ENCODE data around the gene CTCFL.

Gene CTCFL

DNA sequence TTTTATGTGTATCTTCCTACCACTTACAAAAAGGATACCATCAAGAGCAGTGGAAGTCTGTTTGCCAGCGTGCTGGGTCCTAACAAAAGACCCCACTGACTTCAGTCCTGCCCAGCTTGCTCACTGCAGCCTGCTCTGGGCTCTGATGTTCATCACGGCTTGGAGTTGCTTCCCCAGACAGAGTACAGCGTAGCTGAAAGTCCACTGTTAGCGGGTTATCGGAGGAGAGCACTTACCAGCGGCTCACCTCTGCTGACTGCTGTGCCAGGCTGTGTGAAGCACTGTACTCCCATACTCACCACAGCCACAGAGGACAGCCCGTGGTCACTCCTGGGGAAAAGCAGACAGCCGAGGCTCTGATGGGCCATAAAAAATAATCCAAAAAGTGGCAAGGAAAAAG is 40.2 kb downstream of the CTCFL start:
- H3K27me3 ChIP-seq (ENCODE audit: control insufficient read depth in 5 of 5, insufficient read depth in 4 of 5, low read length in 5 of 5) = peaks cover 7 to 23% (median 11%) of the 10 kb centered on the region in 5 donors
- peaks cover 0 to 3% (median 0%) of the 10 kb centered on the region in 5 donors for H3K4me1 ChIP-seq (ENCODE audit: control insufficient read depth in 5 of 5, insufficient read depth in 5 of 5, low read length in 5 of 5)
- H3K9ac ChIP-seq (ENCODE audit: low read length in 5 of 5) = no peak overlapping the region
- no peak overlapping the region for H3K27ac ChIP-seq (ENCODE audit: low read depth, low read length)
- no peak overlapping the region for H3K4me3 ChIP-seq (ENCODE audit: low read depth in 1 of 5, low read length in 5 of 5)
- no peaks in the 10 kb centered on the region for H3K36me3 ChIP-seq (ENCODE audit: control insufficient read depth in 5 of 5, insufficient read depth in 5 of 5, low read length in 5 of 5)
- H3K9me3 ChIP-seq (ENCODE audit: control insufficient read depth in 5 of 5, low read length in 5 of 5) = no peaks in the 10 kb centered on the region

DNA sequence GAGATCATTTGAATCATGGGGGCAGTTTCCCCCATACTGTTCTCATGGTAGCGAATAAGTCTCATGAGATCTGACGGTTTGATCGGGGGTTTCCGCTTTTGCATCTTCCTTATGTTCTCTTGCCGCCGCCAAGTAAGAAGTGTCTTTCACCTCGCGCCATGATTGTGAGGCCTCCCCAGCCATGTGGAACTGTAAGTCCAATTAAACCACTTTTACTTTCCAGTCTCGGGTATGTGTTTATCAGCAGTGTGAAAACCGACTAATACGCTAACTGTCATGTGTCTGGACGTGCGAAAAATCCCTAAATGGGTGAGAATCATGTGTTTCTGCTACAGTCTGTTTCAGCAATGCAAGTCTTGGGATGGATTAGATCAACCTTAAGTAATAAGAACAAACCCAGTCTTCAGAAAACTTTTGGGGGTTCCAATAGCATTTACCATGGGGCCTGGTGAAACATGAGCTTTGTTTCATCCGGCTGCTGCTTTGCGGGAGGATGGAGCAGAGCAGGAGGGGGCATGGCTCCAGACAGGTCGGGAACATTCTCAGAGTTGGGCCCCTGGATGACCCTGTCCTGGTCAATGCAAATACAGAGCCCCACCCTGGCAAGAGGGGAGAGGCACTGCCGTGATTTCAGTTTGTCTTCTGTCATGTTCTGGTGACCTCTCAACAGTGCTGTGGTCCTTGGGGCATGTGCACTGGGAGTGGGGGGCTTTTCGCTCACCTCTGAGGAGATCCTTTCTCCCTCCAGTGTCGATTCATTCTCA is 41.5 kb downstream of the CTCFL start:
- Histone ChIP-seq H3K4me3 (ENCODE audit: low read depth in 1 of 5, low read length in 5 of 5) (no peak overlapping the region), H3K9ac (ENCODE audit: low read length in 5 of 5) (no peak overlapping the region), H3K36me3 (ENCODE audit: control insufficient read depth in 5 of 5, insufficient read depth in 5 of 5, low read length in 5 of 5) (no peaks in the 10 kb centered on the region), H3K27me3 (ENCODE audit: control insufficient read depth in 5 of 5, insufficient read depth in 4 of 5, low read length in 5 of 5) (peaks cover 9 to 28% (median 15%) of the 10 kb centered on the region in 5 donors), H3K4me1 (ENCODE audit: control insufficient read depth in 5 of 5, insufficient read depth in 5 of 5, low read length in 5 of 5) (peaks cover 0 to 3% (median 0%) of the 10 kb centered on the region in 5 donors), H3K9me3 (ENCODE audit: control insufficient read depth in 5 of 5, low read length in 5 of 5) (no peaks in the 10 kb centered on the region), H3K27ac (ENCODE audit: low read depth, low read length) (no peak overlapping the region)

GRCh38 chr20:57482796-57483195 is 42.1 kb downstream of the CTCFL start:
- Histone ChIP-seq H3K9ac (ENCODE audit: low read length in 5 of 5) (no peak overlapping the region), H3K4me3 (ENCODE audit: low read depth in 1 of 5, low read length in 5 of 5) (no peak overlapping the region), H3K9me3 (ENCODE audit: control insufficient read depth in 5 of 5, low read length in 5 of 5) (no peaks in the 10 kb centered on the region), H3K36me3 (ENCODE audit: control insufficient read depth in 5 of 5, insufficient read depth in 5 of 5, low read length in 5 of 5) (no peaks in the 10 kb centered on the region), H3K4me1 (ENCODE audit: control insufficient read depth in 5 of 5, insufficient read depth in 5 of 5, low read length in 5 of 5) (peaks cover 0 to 3% (median 0%) of the 10 kb centered on the region in 5 donors), H3K27ac (ENCODE audit: low read depth, low read length) (no peak overlapping the region), H3K27me3 (ENCODE audit: control insufficient read depth in 5 of 5, insufficient read depth in 4 of 5, low read length in 5 of 5) (peaks cover 12 to 29% (median 15%) of the 10 kb centered on the region in 5 donors)

- Histone ChIP-seq H3K36me3 (ENCODE audit: control insufficient read depth in 5 of 5, insufficient read depth in 5 of 5, low read length in 5 of 5) (no peaks in the 10 kb centered on the region), H3K4me3 (ENCODE audit: low read depth in 1 of 5, low read length in 5 of 5) (no peak overlapping the region), H3K4me1 (ENCODE audit: control insufficient read depth in 5 of 5, insufficient read depth in 5 of 5, low read length in 5 of 5) (peaks cover 0 to 3% (median 0%) of the 10 kb centered on the region in 5 donors), H3K27ac (ENCODE audit: low read depth, low read length) (no peak overlapping the region), H3K9ac (ENCODE audit: low read length in 5 of 5) (no peak overlapping the region), H3K27me3 (ENCODE audit: control insufficient read depth in 5 of 5, insufficient read depth in 4 of 5, low read length in 5 of 5) (peaks cover 12 to 33% (median 15%) of the 10 kb centered on the region in 5 donors), H3K9me3 (ENCODE audit: control insufficient read depth in 5 of 5, low read length in 5 of 5) (no peaks in the 10 kb centered on the region)
These were observed 42.8 kb downstream of the CTCFL start for GRCh38 chr20:57482148-57482547.

DNA sequence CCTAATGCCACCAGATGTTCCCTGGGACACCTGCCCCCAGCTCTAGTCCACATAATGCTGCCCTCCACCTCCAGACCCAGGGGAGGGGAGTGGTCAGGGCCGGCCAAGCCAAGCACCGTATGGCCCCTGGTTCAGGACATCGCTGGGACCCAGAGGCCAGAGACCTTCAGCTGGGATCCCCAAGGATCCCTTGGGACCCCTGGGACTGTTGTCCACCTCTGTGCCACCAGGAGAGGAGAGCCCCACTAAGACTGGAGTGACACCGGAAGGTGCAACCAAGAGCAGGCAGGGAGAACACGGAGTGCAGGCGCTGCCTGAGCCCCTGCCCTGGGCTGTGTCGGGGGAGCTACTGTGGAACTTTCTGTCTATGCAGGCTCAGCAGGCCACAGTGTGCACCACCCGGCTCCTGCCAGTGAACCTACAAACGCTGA is 43.6 kb downstream of the CTCFL start:
- Histone ChIP-seq H3K4me1 (ENCODE audit: control insufficient read depth in 5 of 5, insufficient read depth in 5 of 5, low read length in 5 of 5) (peaks cover 1 to 7% (median 4%) of the 10 kb centered on the region in 5 donors), H3K36me3 (ENCODE audit: control insufficient read depth in 5 of 5, insufficient read depth in 5 of 5, low read length in 5 of 5) (no peaks in the 10 kb centered on the region), H3K9me3 (ENCODE audit: control insufficient read depth in 5 of 5, low read length in 5 of 5) (no peaks in the 10 kb centered on the region), H3K27me3 (ENCODE audit: control insufficient read depth in 5 of 5, insufficient read depth in 4 of 5, low read length in 5 of 5) (peaks cover 12 to 39% (median 15%) of the 10 kb centered on the region in 5 donors), H3K27ac (ENCODE audit: low read depth, low read length) (no peak overlapping the region), H3K4me3 (ENCODE audit: low read depth in 1 of 5, low read length in 5 of 5) (no peak overlapping the region), H3K9ac (ENCODE audit: low read length in 5 of 5) (no peak overlapping the region)

DNA sequence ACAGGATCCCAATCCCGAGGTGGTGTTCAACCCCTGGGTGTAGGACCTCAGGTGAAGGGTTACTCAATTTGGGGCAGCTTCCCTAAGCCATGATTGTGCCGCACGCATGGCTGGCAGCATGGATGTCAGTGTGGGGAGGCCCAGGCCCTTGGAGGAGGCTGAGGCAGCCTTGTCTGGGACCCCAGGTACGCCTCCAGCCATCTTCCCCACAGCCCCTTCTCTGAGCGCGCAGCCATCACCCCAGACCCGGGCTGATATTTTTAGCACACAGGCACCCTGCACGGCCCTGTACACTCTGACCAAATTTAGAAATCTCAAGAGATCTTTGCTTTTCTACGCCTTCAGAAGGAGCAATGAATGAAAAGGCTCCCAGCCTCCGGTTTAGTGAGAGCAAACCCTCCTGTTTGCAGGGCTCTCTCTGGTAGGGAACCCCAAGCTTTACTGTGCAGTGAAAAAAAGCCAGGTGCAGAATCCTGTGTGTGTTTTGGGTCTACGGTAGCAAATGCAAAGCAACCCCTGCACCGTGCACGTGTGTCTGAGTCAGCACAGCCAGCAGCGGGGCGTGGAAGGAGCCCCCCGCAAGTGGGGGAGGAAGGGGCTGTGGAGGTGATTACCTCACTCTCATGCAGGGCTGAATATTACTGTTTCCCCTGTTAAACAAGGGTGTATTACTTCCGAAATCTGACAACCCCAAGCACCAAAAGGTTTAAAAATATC is 44.3 kb downstream of the CTCFL start:
- Histone ChIP-seq H3K27ac (ENCODE audit: low read depth, low read length) (no peak overlapping the region), H3K4me1 (ENCODE audit: control insufficient read depth in 5 of 5, insufficient read depth in 5 of 5, low read length in 5 of 5) (peaks cover 2 to 11% (median 8%) of the 10 kb centered on the region in 5 donors), H3K36me3 (ENCODE audit: control insufficient read depth in 5 of 5, insufficient read depth in 5 of 5, low read length in 5 of 5) (no peaks in the 10 kb centered on the region), H3K27me3 (ENCODE audit: control insufficient read depth in 5 of 5, insufficient read depth in 4 of 5, low read length in 5 of 5) (peaks cover 12 to 40% (median 15%) of the 10 kb centered on the region in 5 donors), H3K9ac (ENCODE audit: low read length in 5 of 5) (no peak overlapping the region), H3K4me3 (ENCODE audit: low read depth in 1 of 5, low read length in 5 of 5) (no peak overlapping the region), H3K9me3 (ENCODE audit: control insufficient read depth in 5 of 5, low read length in 5 of 5) (peaks cover 0 to under 1% (median 0%) of the 10 kb centered on the region in 5 donors)

DNA sequence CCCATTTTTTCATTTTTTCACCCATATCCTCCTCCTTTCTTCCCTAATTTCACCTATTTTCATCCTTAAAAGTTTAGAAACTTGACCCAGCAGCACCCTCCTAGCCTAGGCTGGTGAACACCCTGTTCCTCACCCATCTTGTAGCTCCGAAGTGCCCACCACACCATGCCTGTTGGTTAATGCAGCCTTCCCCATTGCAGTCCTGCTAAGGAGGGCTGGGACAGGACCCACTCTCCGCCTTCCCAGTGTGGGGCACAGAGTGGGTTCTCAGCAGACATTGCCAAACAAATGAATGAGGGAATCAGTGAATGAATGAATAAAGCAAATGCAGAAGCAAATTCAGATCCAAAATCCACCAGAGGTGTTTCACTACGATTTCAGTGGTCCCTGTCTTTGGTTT is 45.7 kb downstream of the CTCFL start:
- Histone ChIP-seq H3K27ac (ENCODE audit: low read depth, low read length) (no peak overlapping the region), H3K9ac (ENCODE audit: low read length in 5 of 5) (no peak overlapping the region), H3K36me3 (ENCODE audit: control insufficient read depth in 5 of 5, insufficient read depth in 5 of 5, low read length in 5 of 5) (no peaks in the 10 kb centered on the region), H3K27me3 (ENCODE audit: control insufficient read depth in 5 of 5, insufficient read depth in 4 of 5, low read length in 5 of 5) (peaks cover 12 to 42% (median 15%) of the 10 kb centered on the region in 5 donors), H3K4me1 (ENCODE audit: control insufficient read depth in 5 of 5, insufficient read depth in 5 of 5, low read length in 5 of 5) (peaks cover 2 to 11% (median 8%) of the 10 kb centered on the region in 5 donors), H3K9me3 (ENCODE audit: control insufficient read depth in 5 of 5, low read length in 5 of 5) (peaks cover 0 to 3% (median 0%) of the 10 kb centered on the region in 5 donors), H3K4me3 (ENCODE audit: low read depth in 1 of 5, low read length in 5 of 5) (no peak overlapping the region)

- no peak overlapping the region for H3K9ac ChIP-seq (ENCODE audit: low read length in 5 of 5)
- peaks cover 2 to 18% (median 16%) of the 10 kb centered on the region in 5 donors for H3K4me1 ChIP-seq (ENCODE audit: control insufficient read depth in 5 of 5, insufficient read depth in 5 of 5, low read length in 5 of 5)
- H3K4me3 ChIP-seq (ENCODE audit: low read depth in 1 of 5, low read length in 5 of 5) = no peak overlapping the region
- no peak overlapping the region for H3K27ac ChIP-seq (ENCODE audit: low read depth, low read length)
- H3K27me3 ChIP-seq (ENCODE audit: control insufficient read depth in 5 of 5, insufficient read depth in 4 of 5, low read length in 5 of 5) = peaks cover 12 to 36% (median 15%) of the 10 kb centered on the region in 5 donors
- H3K9me3 ChIP-seq (ENCODE audit: control insufficient read depth in 5 of 5, low read length in 5 of 5) = peaks cover 0 to 3% (median 0%) of the 10 kb centered on the region in 5 donors
- H3K36me3 ChIP-seq (ENCODE audit: control insufficient read depth in 5 of 5, insufficient read depth in 5 of 5, low read length in 5 of 5) = no peaks in the 10 kb centered on the region
These were observed 46.8 kb downstream of the CTCFL start for GRCh38 chr20:57478176-57478575.

GRCh38 chr20:57476641-57477461 is 48.1 kb downstream of the CTCFL start:
- H3K4me1 ChIP-seq (ENCODE audit: control insufficient read depth in 5 of 5, insufficient read depth in 5 of 5, low read length in 5 of 5) = peaks cover 2 to 23% (median 18%) of the 10 kb centered on the region in 5 donors
- peaks cover 0 to 3% (median 0%) of the 10 kb centered on the region in 5 donors for H3K9me3 ChIP-seq (ENCODE audit: control insufficient read depth in 5 of 5, low read length in 5 of 5)
- H3K27ac ChIP-seq (ENCODE audit: low read depth, low read length) = no peak overlapping the region
- no peak overlapping the region for H3K9ac ChIP-seq (ENCODE audit: low read length in 5 of 5)
- H3K27me3 ChIP-seq (ENCODE audit: control insufficient read depth in 5 of 5, insufficient read depth in 4 of 5, low read length in 5 of 5) = peaks cover 12 to 32% (median 15%) of the 10 kb centered on the region in 5 donors
- H3K36me3 ChIP-seq (ENCODE audit: control insufficient read depth in 5 of 5, insufficient read depth in 5 of 5, low read length in 5 of 5) = no peaks in the 10 kb centered on the region
- H3K4me3 ChIP-seq (ENCODE audit: low read depth in 1 of 5, low read length in 5 of 5) = no peak overlapping the region
